Uterus (tissue), 4 donors: ENCODE results near the gene ESR2. TPM values are rescaled to one million over a fixed set of nuclear protein-coding genes. Genes with fewer than 3 reads are reported as not detected.
A peak's percentile ranks its signal among the peaks of the same experiment; 100 is the strongest.

ENCODE experiments used
- DNase-seq, 2 donors: peaks; one replicate each; pipeline ENCODE4 v3.0.0-alpha.2; 2019 to 2020
- H3K27ac ChIP-seq, 2 donors: fragments of 200-600 bp; sonication (generic); 1 replicate in 1 of 2; 2 replicates in 1 of 2; pipeline ENCODE4 v1.5.1; 2016 to 2018
- H3K27me3 ChIP-seq, 2 donors: fragments of 200-600 bp; sonication (generic); one replicate each; pipeline ENCODE4 v1.5.1; 2018 to 2019; ENCODE audit warnings: control low read depth in 1 of 2
- H3K36me3 ChIP-seq, 2 donors: fragments of 200-600 bp; sonication (generic); one replicate each; pipeline ENCODE4 v1.5.1; 2019; ENCODE audit warnings: control low read depth in 1 of 2
- H3K4me1 ChIP-seq, 2 donors: fragments of 200-600 bp; sonication (generic); one replicate each; pipeline ENCODE4 v1.5.1; 2018 to 2019; ENCODE audit warnings: control low read depth in 1 of 2
- H3K4me3 ChIP-seq, 2 donors: fragments of 200-600 bp; sonication (generic); 1 replicate in 1 of 2; 2 replicates in 1 of 2; pipeline ENCODE4 v1.5.1; 2018 to 2019; ENCODE audit warnings: mild to moderate bottlenecking in 1 of 2
- H3K9me3 ChIP-seq, 2 donors: fragments of 200-600 bp; sonication (generic); one replicate each; pipeline ENCODE4 v1.5.1; 2019; ENCODE audit warnings: control low read depth in 1 of 2
- CTCF ChIP-seq, 4 experiments: fragments of 200-600 bp in 2 of 4; fragments of 450-650 bp in 2 of 4; sonication (generic) in 2 of 4; IDR thresholded peaks; one replicate each; pipeline ENCODE4 v1.5.1; 2016 to 2019; ENCODE audit warnings: antibody characterized with exemption in 4 of 4, mild to moderate bottlenecking in 2 of 4, moderate library complexity in 1 of 4
- POLR2A ChIP-seq, 2 donors: fragments of 450-650 bp; IDR thresholded peaks; one replicate each; pipeline ENCODE4 v1.6.1; 2016; ENCODE audit warnings: antibody characterized with exemption in 2 of 2, mild to moderate bottlenecking in 1 of 2, moderate library complexity in 1 of 2
- intact Hi-C: fragments of 100-400 bp; cut with DNase I; formaldehyde crosslinking; loops from one replicate; pipeline ENCODE4 v1.15.1; 2023; ENCODE audit warnings: low total_unique reads
- total RNA-seq, 4 donors: library from RNA; depleted of rRNA in 3 of 4; stranded (reverse); fragments of >200 nt in 3 of 4; gene quantifications; one replicate each; pipeline versions ENCODE4 v1.1.0 to v1.2.4, GENCODE V29; 2014 to 2023
- donor health status: DM: yes; HTN: yes; CAD: no.

The ESR2 gene
- total RNA-seq, 4 donors from 2014 or later: 0.41 to 8.2 (median 3.9) TPM

DNA sequence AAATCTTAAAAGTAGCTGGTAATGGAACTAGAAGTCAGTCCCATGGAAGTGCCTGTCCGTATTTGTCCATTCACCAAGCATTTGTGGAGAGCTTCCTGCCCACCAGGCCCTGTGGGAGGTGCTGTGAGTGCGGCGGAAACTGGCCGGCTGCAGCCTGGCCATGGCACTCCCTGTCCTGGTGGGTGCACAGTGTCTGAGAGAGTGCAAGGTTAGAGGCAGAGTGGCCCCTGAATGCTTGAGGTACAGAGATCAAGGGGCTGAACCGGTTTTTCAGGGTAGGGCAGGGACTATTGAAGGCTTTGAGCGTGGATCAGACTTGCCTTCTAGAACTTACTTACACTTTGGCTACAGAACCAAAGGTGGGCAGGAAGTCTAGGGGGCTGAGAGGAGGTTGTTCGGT is 92.9 kb downstream of the ESR2 start:
- TF ChIP-seq CTCF (IDR thresholded peaks at IDR 0.05): no peak
- no peak for TF ChIP-seq POLR2A (IDR thresholded peaks at IDR 0.05)
- intact Hi-C loops: no loop called here
- H3K27me3 ChIP-seq: no peaks in the 10 kb centered on the region
- no peaks in the 10 kb centered on the region for H3K9me3 ChIP-seq
- no peak overlapping the region for H3K27ac ChIP-seq
- H3K36me3 ChIP-seq: no peaks in the 10 kb centered on the region
- H3K4me1 ChIP-seq: no peaks in the 10 kb centered on the region
- H3K4me3 ChIP-seq: no peak overlapping the region
- DNase-seq: no peak

DNA sequence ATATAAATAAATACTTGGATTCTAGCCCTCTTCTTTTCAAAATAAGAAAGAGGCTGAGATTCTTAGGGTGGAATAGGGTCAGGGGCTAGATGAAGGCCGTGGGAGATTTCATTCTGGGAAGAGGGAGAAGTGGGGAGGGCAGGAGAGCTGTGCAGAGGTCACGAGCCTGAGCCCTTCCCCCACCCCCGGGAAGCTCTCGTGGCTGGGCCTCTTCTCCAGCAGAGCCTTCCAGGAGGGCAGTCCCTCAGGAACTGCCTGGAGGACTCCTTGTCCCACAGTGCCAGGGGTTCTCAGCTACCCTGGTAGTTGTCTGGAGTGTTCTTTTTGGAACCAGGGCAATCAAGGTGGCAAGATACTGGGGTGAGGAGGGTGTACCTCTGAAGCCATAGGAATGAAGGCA is 94.0 kb downstream of the ESR2 start:
- DNase-seq: no peak
- intact Hi-C loops: no loop called here
- TF ChIP-seq POLR2A (IDR thresholded peaks at IDR 0.05) (no peak), CTCF (IDR thresholded peaks at IDR 0.05) (no peak)
- Histone ChIP-seq H3K4me3 (no peak overlapping the region), H3K4me1 (no peaks in the 10 kb centered on the region), H3K9me3 (no peaks in the 10 kb centered on the region), H3K36me3 (no peaks in the 10 kb centered on the region), H3K27me3 (no peaks in the 10 kb centered on the region), H3K27ac (peak overlapping the region; percentile 15 to 30)

GRCh38 chr14:64198486-64198885 is 95.7 kb downstream of the ESR2 start:
- intact Hi-C loops: no loop called here
- H3K27ac ChIP-seq: no peak overlapping the region
- H3K36me3 ChIP-seq: no peaks in the 10 kb centered on the region
- H3K9me3 ChIP-seq: no peaks in the 10 kb centered on the region
- H3K4me3 ChIP-seq: no peak overlapping the region
- no peak for DNase-seq
- no peaks in the 10 kb centered on the region for H3K27me3 ChIP-seq
- no peak for TF ChIP-seq POLR2A (IDR thresholded peaks at IDR 0.05)
- no peak for TF ChIP-seq CTCF (IDR thresholded peaks at IDR 0.05)
- H3K4me1 ChIP-seq: no peaks in the 10 kb centered on the region

DNA sequence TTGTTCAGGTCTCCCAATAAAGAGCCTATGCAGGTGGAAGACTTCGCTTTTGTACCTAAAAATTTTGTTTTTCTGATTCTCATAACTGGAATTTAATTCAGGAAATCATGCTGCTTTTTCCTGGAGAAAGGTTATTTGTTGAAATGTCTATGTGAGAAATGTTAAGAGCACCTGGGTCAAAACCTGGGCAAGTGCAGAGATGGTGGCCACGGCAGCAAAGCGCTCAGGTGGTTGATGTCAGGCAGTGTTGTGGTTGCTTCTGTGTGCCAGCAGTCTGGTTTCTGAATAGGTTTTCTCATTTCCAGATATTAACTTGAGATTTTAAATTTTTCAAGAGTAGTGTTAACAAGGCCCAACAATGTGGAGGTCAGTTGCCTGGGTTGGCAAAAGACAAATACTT is 96.2 kb downstream of the ESR2 start:
- no peaks in the 10 kb centered on the region for H3K27me3 ChIP-seq
- TF ChIP-seq CTCF (IDR thresholded peaks at IDR 0.05) (no peak), POLR2A (IDR thresholded peaks at IDR 0.05) (no peak)
- H3K4me3 ChIP-seq: no peak overlapping the region
- H3K36me3 ChIP-seq: no peaks in the 10 kb centered on the region
- no peak overlapping the region for H3K27ac ChIP-seq
- H3K9me3 ChIP-seq: no peaks in the 10 kb centered on the region
- no peak for DNase-seq
- H3K4me1 ChIP-seq: no peaks in the 10 kb centered on the region
- intact Hi-C loops: no loop called here

DNA sequence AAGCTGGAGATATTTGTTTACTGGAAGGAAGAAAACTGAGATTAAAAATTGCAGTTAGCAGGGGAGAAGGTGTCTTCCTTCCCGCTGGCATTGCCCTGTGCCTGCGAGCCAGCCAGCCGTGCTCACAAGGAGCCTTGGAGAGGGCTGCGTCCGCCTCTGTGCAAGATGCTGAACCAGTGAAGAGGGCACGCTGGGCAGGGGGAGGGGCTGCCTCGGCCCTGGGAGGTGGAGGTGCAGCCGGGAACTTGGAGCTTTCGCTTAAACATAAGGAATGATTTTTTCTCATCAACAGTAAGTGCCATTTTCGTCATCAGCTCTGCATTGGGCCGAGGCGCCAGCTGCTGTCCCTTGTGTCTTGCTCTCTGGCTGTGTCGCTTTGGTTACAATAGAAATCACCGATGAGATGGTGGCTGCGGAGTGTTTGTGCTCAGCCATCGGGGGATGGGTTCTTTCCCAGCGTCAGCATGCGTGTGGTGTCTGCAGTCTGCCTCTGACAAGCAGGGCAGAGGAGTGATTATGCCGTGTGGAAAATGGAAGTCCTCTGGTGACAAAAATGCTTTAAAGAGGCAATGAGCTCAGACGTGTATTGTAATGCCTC is 97.3 kb downstream of the ESR2 start:
- intact Hi-C loops: no loop called here
- Histone ChIP-seq H3K9me3 (no peaks in the 10 kb centered on the region), H3K36me3 (no peaks in the 10 kb centered on the region), H3K27me3 (no peaks in the 10 kb centered on the region), H3K4me1 (no peaks in the 10 kb centered on the region), H3K27ac (peak overlapping the region; percentile 22 to 55), H3K4me3 (peak overlapping the region; percentile 22 to 35)
- no peak for TF ChIP-seq CTCF (IDR thresholded peaks at IDR 0.05)
- no peak for TF ChIP-seq POLR2A (IDR thresholded peaks at IDR 0.05)
- DNase-seq: no peak
